Fibroblast of lung (primary cell): ENCODE measurements around the gene ELOVL2.

Experiments used
- CTCF ChIP-seq, 2 donors: IDR thresholded peaks in 1 of 2; conservative IDR thresholded peaks in 1 of 2; 1 replicate in 1 of 2; 2 replicates in 1 of 2; pipeline ENCODE4 v1.5.1; 2011 to 2012; ENCODE audit warnings: low read length in 2 of 2, control low read depth in 1 of 2, inconsistent platforms in 1 of 2, low read depth in 1 of 2, mild to moderate bottlenecking in 1 of 2
- EZH2 ChIP-seq: IDR thresholded peaks from 2 replicates; pipeline ENCODE4 v1.5.1; 2012; ENCODE audit warnings: low read length, control low read depth, mild to moderate bottlenecking; ENCODE audit errors: missing control alignments

GRCh38 chr6:11083491-11083890 lies 39.4 kb upstream of the ELOVL2 start:
- TF ChIP-seq EZH2 (no peak), CTCF (conservative IDR thresholded peaks at IDR 0.05 in 1 of 2, IDR thresholded peaks at IDR 0.05 in 1 of 2; ENCODE audit: low read depth in 1 of 2, low read length in 2 of 2) (no peak)
